ENCODE measurements around the gene DIPK1A. TPM values are rescaled to one million over a fixed set of nuclear protein-coding genes. Genes with fewer than 3 reads are reported as not detected.

DIPK1A gene
- total RNA-seq, 4 donors from 2014 or later: 3.1 to 6.9 (median 4.7) TPM

- 90 to 93% methylated on average over 2 of the region's 2 CpGs for WGBS, 2 donors
Measured at GRCh38 chr1:92851729-92852128, 109.5 kb downstream of the DIPK1A start.

DNA sequence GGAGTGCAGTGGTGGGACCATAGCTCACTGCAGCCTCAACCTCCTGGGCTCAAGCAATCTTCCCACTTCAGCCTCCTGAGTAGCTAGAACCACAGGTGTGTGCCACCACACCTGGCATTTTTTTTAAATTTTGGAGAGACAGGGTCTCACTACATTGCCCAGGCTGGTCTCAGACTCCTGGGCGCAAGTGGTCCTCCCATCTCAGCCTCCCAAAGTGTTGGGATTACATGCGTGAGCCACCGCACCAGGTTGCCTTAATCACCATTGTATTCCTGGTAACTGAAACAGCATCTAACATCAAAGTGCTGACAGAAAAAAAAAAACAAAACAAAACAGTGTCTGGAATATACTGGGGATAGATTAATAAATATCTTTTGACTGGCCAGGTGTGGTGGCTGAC lies 111.2 kb downstream of the DIPK1A start:
- TF ChIP-seq CTCF (IDR thresholded peaks at IDR 0.05) (no peak), POLR2A (IDR thresholded peaks at IDR 0.05) (no peak), EP300 (IDR thresholded peaks at IDR 0.05) (no peak)
- Histone ChIP-seq H3K27me3 (no peaks in the 10 kb centered on the region), H3K27ac (no peak overlapping the region), H3K9me3 (no peaks in the 10 kb centered on the region), H3K4me3 (no peak overlapping the region), H3K36me3 (peaks cover 0 to 11% (median 0%) of the 10 kb centered on the region in 3 donors), H3K4me1 (peaks cover 0 to 5% (median 0%) of the 10 kb centered on the region in 4 donors)
- 98 to 100% methylated on average over 3 of the region's 3 CpGs for WGBS, 2 donors
- DNase-seq (ENCODE audit: low spot score in 2 of 2): no peak

More at GRCh38 chr1:92851729-92852128, 109.5 kb downstream of the DIPK1A start:
- peaks cover 0 to 2% (median 0%) of the 10 kb centered on the region in 4 donors for H3K9me3 ChIP-seq
- no peaks in the 10 kb centered on the region for H3K27me3 ChIP-seq
- peaks cover 0 to 11% (median 0%) of the 10 kb centered on the region in 3 donors for H3K36me3 ChIP-seq
- no peak overlapping the region for H3K27ac ChIP-seq
- H3K4me3 ChIP-seq: no peak overlapping the region
- no peak for TF ChIP-seq CTCF (IDR thresholded peaks at IDR 0.05)
- TF ChIP-seq POLR2A (IDR thresholded peaks at IDR 0.05): no peak
- TF ChIP-seq EP300 (IDR thresholded peaks at IDR 0.05): no peak
- peaks cover 0 to 5% (median 0%) of the 10 kb centered on the region in 4 donors for H3K4me1 ChIP-seq
- no peak for DNase-seq (ENCODE audit: low spot score in 2 of 2)

GRCh38 chr1:92848201-92848600 lies 113.1 kb downstream of the DIPK1A start:
- 77 to 78% methylated on average over 4 of the region's 4 CpGs for WGBS, 2 donors
- peaks cover under 1 to 25% (median 7%) of the 10 kb centered on the region in 3 donors for H3K36me3 ChIP-seq
- no peak for DNase-seq (ENCODE audit: low spot score in 2 of 2)
- no peaks in the 10 kb centered on the region for H3K4me1 ChIP-seq
- no peak overlapping the region for H3K27ac ChIP-seq
- H3K9me3 ChIP-seq: no peaks in the 10 kb centered on the region
- H3K27me3 ChIP-seq: no peaks in the 10 kb centered on the region
- H3K4me3 ChIP-seq: no peak overlapping the region
- TF ChIP-seq POLR2A (IDR thresholded peaks at IDR 0.05) (no peak), CTCF (IDR thresholded peaks at IDR 0.05) (no peak), EP300 (IDR thresholded peaks at IDR 0.05) (no peak)

GRCh38 chr1:92845908-92846307 lies 115.4 kb downstream of the DIPK1A start:
- Histone ChIP-seq H3K27ac (no peak overlapping the region), H3K36me3 (peaks cover 2 to 48% (median 14%) of the 10 kb centered on the region in 3 donors), H3K4me3 (no peak overlapping the region), H3K9me3 (no peaks in the 10 kb centered on the region), H3K4me1 (no peaks in the 10 kb centered on the region), H3K27me3 (no peaks in the 10 kb centered on the region)
- DNase-seq (ENCODE audit: low spot score in 2 of 2): no peak
- 54 to 74% methylated on average over 3 of the region's 3 CpGs for WGBS, 2 donors
- no peak for TF ChIP-seq POLR2A (IDR thresholded peaks at IDR 0.05)
- no peak for TF ChIP-seq CTCF (IDR thresholded peaks at IDR 0.05)
- TF ChIP-seq EP300 (IDR thresholded peaks at IDR 0.05): no peak

GRCh38 chr1:92844439-92844838 lies 116.8 kb downstream of the DIPK1A start:
- no peak overlapping the region for H3K4me3 ChIP-seq
- TF ChIP-seq CTCF (IDR thresholded peaks at IDR 0.05): no peak
- no peak for TF ChIP-seq EP300 (IDR thresholded peaks at IDR 0.05)
- TF ChIP-seq POLR2A (IDR thresholded peaks at IDR 0.05): no peak
- H3K9me3 ChIP-seq: no peaks in the 10 kb centered on the region
- H3K36me3 ChIP-seq: peaks cover 2 to 52% (median 17%) of the 10 kb centered on the region in 3 donors
- H3K27ac ChIP-seq: no peak overlapping the region
- WGBS, 2 donors: 96 to 98% methylated on average over 3 of the region's 3 CpGs
- peaks cover 0 to 9% (median 0%) of the 10 kb centered on the region in 4 donors for H3K4me1 ChIP-seq
- H3K27me3 ChIP-seq: no peaks in the 10 kb centered on the region
- no peak for DNase-seq (ENCODE audit: low spot score in 2 of 2)
